HepG2 (cell line): ENCODE results near the gene MAPK11. TPM values are rescaled to one million over a fixed set of nuclear protein-coding genes. Genes with fewer than 3 reads are reported as not detected.

ENCODE experiments used
- AHR ChIP-seq: IDR thresholded peaks from 2 replicates; pipeline ENCODE4 v1.6.1; 2018; ENCODE audit warnings: missing genetic modification reagents, missing compliant biosample characterization
- BCL6 ChIP-seq: IDR thresholded peaks from 2 replicates; pipeline ENCODE4 v1.6.1; 2016; ENCODE audit warnings: missing genetic modification reagents, missing compliant biosample characterization
- MAF1 ChIP-seq: sonication (generic); formaldehyde crosslinking; IDR thresholded peaks from 2 replicates; pipeline ENCODE4 v1.5.0; 2020; ENCODE audit warnings: missing genetic modification reagents, borderline replicate concordance
- POLR2AphosphoS2 ChIP-seq: IDR thresholded peaks from 2 replicates; pipeline ENCODE4 v1.6.1; 2011; ENCODE audit warnings: low read depth, low read length, improper control_type of control experiment
- SALL1 ChIP-seq: sonication (generic); formaldehyde crosslinking; IDR thresholded peaks from 2 replicates; pipeline ENCODE4 v1.8.0; 2022; ENCODE audit warnings: mild to moderate bottlenecking, missing genetic modification reagents
- SETDB1 ChIP-seq: sonication (generic); formaldehyde crosslinking; IDR thresholded peaks from 2 replicates; pipeline ENCODE4 v1.5.1; 2020; ENCODE audit warnings: missing genetic modification reagents, mild to moderate bottlenecking, borderline replicate concordance
- SRY ChIP-seq: sonication (generic); formaldehyde crosslinking; IDR thresholded peaks from 2 replicates; pipeline ENCODE4 v1.8.0; 2022; ENCODE audit warnings: mild to moderate bottlenecking, missing genetic modification reagents
- TMF1 ChIP-seq: sonication (generic); formaldehyde crosslinking; IDR thresholded peaks from 2 replicates; pipeline ENCODE4 v1.8.1; 2022; ENCODE audit warnings: low read depth, missing genetic modification reagents
- ZBTB20 ChIP-seq: sonication (generic); formaldehyde crosslinking; IDR thresholded peaks from 2 replicates; pipeline ENCODE4 v1.8.1; 2023; ENCODE audit warnings: missing genetic modification reagents, low read depth, mild to moderate bottlenecking, borderline replicate concordance
- ZNF367 ChIP-seq: sonication (generic); formaldehyde crosslinking; IDR thresholded peaks from 2 replicates; pipeline ENCODE4 v1.4.0; 2020; ENCODE audit warnings: missing genetic modification reagents, borderline replicate concordance
- ZNF569 ChIP-seq: sonication (generic); formaldehyde crosslinking; IDR thresholded peaks from 2 replicates; pipeline ENCODE4 v1.5.0; 2020; ENCODE audit warnings: mild to moderate bottlenecking, missing genetic modification reagents, moderate library complexity, borderline replicate concordance
- ZNF619 ChIP-seq: sonication (generic); formaldehyde crosslinking; IDR thresholded peaks from 2 replicates; pipeline ENCODE4 v1.4.0; 2020; ENCODE audit warnings: mild to moderate bottlenecking, missing genetic modification reagents
- ZNF782 ChIP-seq: sonication (generic); formaldehyde crosslinking; IDR thresholded peaks from 2 replicates; pipeline ENCODE4 v1.4.0; 2020; ENCODE audit warnings: missing genetic modification reagents, mild to moderate bottlenecking, borderline replicate concordance
- polyA plus RNA-seq, 8 experiments: library from polyadenylated mRNA; depleted of rRNA in 3 of 8; stranded (reverse) in 7 of 8; unstranded in 1 of 8; fragments of >200 nt; fragmentation: Illumina TruSeq in 4 of 8; extraction: Trizol in 4 of 8; gene quantifications; 2 replicates each; pipeline versions ENCODE4 v1.2.1 to v1.2.3, GENCODE V29; 2011 to 2016; ENCODE audit warnings: low read depth in 4 of 8, missing spikeins in 1 of 8, mixed read lengths in 1 of 8; ENCODE audit not compliant: insufficient read depth in 1 of 8
- total RNA-seq, 5 experiments: library from RNA; depleted of rRNA; stranded (reverse); fragments of >200 nt; fragmentation: Illumina TruSeq; extraction: Trizol; gene quantifications; 2 replicates each; pipeline ENCODE4 v1.2.3, GENCODE V29; 2016; ENCODE audit warnings: low read depth in 1 of 5
- TF ChIP-seq, protein P1 (sequence below): IDR thresholded peaks from 2 replicates; pipeline ENCODE4 v1.6.1; 2016; ENCODE audit warnings: missing biosample characterization, missing genetic modification reagents, low read depth
- TF ChIP-seq, protein P2 (sequence below): IDR thresholded peaks from 2 replicates; pipeline ENCODE4 v1.6.1; 2012; ENCODE audit warnings: low read depth, low read length, improper control_type of control experiment
- TF ChIP-seq, protein P3 (sequence below): sonication (generic); formaldehyde crosslinking; IDR thresholded peaks from 2 replicates; pipeline ENCODE4 v1.9.0; 2022; ENCODE audit warnings: missing genetic modification reagents, mild to moderate bottlenecking, borderline replicate concordance
- TF ChIP-seq, protein P4 (sequence below): sonication (generic); formaldehyde crosslinking; conservative IDR thresholded peaks from 2 replicates; pipeline ENCODE4 v1.8.1; 2023; ENCODE audit warnings: missing genetic modification reagents
- TF ChIP-seq, protein P5 (sequence below): sonication (generic); formaldehyde crosslinking; IDR thresholded peaks from 2 replicates; pipeline ENCODE4 v1.5.0; 2020; ENCODE audit warnings: missing genetic modification reagents
- TF ChIP-seq, protein P6 (sequence below): sonication (generic); formaldehyde crosslinking; IDR thresholded peaks from 2 replicates; pipeline ENCODE4 v1.8.0; 2022; ENCODE audit warnings: missing genetic modification reagents, mild to moderate bottlenecking, inconsistent platforms, borderline replicate concordance

Gene MAPK11
- total and polyA plus RNA-seq, 2 of the 13 experiments (the other 11 are each of a cell fraction or from before 2014, with no cell fraction given): 0.15 to 0.17 TPM

DNA sequence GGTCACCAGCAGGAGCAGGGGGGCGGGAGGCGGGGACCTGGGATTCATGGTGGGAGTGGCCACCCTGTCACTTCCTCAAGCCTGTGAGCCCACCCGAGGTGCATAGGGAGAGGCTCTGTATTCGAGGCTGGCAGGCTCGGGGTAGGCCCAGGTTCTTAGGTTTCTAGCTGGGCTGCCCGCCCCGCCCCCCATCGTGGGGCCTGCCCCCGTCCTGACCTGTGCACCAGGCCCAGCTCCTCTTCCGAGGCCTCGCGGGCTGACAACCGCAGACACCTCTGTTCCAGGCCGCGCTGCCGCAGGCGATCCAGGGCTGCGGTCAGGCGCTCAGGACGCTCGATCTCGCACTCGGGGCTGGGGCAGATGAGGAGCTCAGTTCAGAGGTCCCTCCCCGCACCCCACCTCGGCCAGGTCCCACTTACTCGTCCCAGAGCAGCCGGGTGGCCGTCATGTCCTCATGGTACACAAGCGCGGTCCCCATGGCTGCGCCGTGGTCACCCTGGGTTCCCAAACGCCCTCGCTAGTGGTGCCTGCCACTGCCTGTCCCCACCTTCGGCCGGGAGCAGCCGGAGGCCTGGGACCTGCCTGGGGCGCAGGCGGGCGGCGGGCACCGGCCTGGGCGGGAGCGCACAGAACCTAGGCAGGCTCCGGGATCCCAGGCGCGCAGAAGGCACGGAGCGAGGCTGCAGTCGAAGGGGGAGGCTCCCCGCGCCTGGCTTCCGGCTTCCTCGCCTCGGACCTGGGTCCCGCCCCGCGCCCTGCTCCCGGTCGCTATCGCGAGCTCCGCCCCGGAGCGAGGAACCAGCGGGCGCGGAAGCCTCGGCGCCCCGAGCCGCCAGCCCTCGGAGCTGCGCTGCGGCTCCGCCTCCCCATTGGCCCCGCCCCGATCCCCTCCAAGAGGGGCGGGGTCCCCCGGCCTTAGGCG, 19.4 kb downstream of the MAPK11 start, which contains the start of gene HDAC10 (continued):
- TF ChIP-seq ZBTB20 (CRISPR knock-in tag) (no peak), ZNF619 (CRISPR knock-in tag) (no peak), SETDB1 (CRISPR knock-in tag) (no peak), ZNF782 (CRISPR knock-in tag) (no peak), SALL1 (CRISPR knock-in tag) (peak; percentile 56), BCL6 (no peak; the same call in 1 of the 2 replicates), MAF1 (CRISPR knock-in tag) (no peak), ZNF569 (CRISPR knock-in tag) (no peak), TMF1 (no peak), AHR (CRISPR knock-in tag) (0 out of 2 replicates have a peak, but pooled peaks have one; percentile 41), ZNF367 (no peak; the same call in 1 of the 2 replicates), POLR2AphosphoS2 (no peak), SRY (CRISPR knock-in tag) (0 out of 2 replicates have a peak, but pooled peaks have one; percentile 57)
- TF ChIP-seq, protein P1, sequence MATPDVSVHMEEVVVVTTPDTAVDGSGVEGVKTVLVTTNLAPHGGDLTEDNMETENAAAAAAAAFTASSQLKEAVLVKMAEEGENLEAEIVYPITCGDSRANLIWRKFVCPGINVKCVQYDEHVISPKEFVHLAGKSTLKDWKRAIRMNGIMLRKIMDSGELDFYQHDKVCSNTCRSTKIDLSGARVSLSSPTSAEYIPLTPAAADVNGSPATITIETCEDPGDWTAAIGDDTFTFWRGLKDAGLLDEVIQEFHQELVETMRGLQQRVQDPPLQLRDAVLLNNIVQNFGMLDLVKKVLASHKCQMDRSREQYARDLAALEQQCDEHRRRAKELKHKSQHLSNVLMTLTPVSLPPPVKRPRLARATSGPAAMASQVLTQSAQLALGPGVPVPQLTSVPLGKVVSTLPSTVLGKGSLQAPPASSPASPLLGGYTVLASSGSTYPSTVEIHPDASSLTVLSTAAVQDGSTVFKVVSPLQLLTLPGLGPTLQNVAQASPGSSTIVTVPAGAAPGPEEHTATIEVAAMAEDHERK: no peak
- TF ChIP-seq, protein P2, sequence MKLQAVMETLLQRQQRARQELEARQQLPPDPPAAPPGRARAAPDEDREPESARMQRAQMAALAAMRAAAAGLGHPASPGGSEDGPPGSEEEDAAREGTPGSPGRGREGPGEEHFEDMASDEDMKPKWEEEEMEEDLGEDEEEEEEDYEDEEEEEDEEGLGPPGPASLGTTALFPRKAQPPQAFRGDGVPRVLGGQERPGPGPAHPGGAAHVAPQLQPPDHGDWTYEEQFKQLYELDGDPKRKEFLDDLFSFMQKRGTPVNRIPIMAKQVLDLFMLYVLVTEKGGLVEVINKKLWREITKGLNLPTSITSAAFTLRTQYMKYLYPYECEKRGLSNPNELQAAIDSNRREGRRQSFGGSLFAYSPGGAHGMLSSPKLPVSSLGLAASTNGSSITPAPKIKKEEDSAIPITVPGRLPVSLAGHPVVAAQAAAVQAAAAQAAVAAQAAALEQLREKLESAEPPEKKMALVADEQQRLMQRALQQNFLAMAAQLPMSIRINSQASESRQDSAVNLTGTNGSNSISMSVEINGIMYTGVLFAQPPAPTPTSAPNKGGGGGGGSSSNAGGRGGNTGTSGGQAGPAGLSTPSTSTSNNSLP: no peak
- TF ChIP-seq, protein P3, sequence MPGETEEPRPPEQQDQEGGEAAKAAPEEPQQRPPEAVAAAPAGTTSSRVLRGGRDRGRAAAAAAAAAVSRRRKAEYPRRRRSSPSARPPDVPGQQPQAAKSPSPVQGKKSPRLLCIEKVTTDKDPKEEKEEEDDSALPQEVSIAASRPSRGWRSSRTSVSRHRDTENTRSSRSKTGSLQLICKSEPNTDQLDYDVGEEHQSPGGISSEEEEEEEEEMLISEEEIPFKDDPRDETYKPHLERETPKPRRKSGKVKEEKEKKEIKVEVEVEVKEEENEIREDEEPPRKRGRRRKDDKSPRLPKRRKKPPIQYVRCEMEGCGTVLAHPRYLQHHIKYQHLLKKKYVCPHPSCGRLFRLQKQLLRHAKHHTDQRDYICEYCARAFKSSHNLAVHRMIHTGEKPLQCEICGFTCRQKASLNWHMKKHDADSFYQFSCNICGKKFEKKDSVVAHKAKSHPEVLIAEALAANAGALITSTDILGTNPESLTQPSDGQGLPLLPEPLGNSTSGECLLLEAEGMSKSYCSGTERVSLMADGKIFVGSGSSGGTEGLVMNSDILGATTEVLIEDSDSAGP (CRISPR knock-in tag): peak; percentile 66; the same call in 1 of the 2 replicates
- TF ChIP-seq, protein P4, sequence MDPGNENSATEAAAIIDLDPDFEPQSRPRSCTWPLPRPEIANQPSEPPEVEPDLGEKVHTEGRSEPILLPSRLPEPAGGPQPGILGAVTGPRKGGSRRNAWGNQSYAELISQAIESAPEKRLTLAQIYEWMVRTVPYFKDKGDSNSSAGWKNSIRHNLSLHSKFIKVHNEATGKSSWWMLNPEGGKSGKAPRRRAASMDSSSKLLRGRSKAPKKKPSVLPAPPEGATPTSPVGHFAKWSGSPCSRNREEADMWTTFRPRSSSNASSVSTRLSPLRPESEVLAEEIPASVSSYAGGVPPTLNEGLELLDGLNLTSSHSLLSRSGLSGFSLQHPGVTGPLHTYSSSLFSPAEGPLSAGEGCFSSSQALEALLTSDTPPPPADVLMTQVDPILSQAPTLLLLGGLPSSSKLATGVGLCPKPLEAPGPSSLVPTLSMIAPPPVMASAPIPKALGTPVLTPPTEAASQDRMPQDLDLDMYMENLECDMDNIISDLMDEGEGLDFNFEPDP (CRISPR knock-in tag): 0 out of 2 replicates have a peak, but pooled peaks have one; percentile 44
- TF ChIP-seq, protein P5, sequence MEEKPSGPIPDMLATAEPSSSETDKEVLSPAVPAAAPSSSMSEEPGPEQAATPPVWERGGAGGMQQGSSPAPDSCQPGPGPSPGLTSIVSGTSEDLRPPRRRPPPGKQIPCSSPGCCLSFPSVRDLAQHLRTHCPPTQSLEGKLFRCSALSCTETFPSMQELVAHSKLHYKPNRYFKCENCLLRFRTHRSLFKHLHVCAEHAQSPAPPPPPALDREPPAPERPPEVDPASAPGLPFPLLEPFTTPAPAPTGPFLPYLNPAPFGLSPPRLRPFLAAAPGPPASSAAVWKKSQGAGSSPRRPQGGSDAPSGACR (CRISPR knock-in tag): peak; percentile 86
- TF ChIP-seq, protein P6, sequence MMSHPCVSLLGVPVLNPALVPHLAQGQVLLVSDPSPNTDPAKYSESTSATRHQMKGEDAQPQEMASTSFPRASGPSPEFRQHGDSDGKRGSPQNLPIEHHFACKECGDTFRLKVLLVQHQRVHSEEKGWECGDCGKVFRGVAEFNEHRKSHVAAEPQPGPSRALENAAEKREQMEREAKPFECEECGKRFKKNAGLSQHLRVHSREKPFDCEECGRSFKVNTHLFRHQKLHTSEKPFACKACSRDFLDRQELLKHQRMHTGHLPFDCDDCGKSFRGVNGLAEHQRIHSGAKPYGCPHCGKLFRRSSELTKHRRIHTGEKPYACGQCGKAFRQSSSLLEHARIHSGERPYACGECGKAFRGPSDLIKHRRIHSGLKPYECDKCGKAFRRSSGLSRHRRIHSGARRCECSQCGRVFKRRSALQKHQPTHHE (CRISPR knock-in tag): 0 out of 2 replicates have a peak, but pooled peaks have one; percentile 25
